Right atrium auricular region (tissue), 2 donors: ENCODE data around the gene BMPR1A. TPM values are rescaled to one million over a fixed set of nuclear protein-coding genes. Genes with fewer than 3 reads are reported as not detected.
"Not testable (repeated sequence)": the region's sequence is repeated elsewhere in the genome, so short reads cannot be mapped to it uniquely, and the experiment has no call there.

ENCODE experiments used
- DNase-seq: peaks from one replicate; pipeline ENCODE4 v3.0.0-alpha.2; 2019; ENCODE audit warnings: low spot score
- H3K27ac ChIP-seq, 2 donors: fragments of 200-600 bp; sonication (generic); 1 replicate in 1 of 2; 2 replicates in 1 of 2; pipeline ENCODE4 v1.5.1; 2016 to 2019
- H3K27me3 ChIP-seq, 2 donors: fragments of 200-600 bp; sonication (generic); one replicate each; pipeline versions ENCODE4 v1.5.1 to v1.6.0; 2017 to 2019
- H3K36me3 ChIP-seq: fragments of 200-600 bp; sonication (generic); one replicate; pipeline ENCODE4 v1.5.1; 2016
- H3K4me1 ChIP-seq, 2 donors: fragments of 200-600 bp; sonication (generic); one replicate each; pipeline versions ENCODE4 v1.5.1 to v1.6.0; 2017 to 2019
- H3K4me3 ChIP-seq, 2 donors: fragments of 200-600 bp; sonication (generic); 1 replicate in 1 of 2; 2 replicates in 1 of 2; pipeline ENCODE4 v1.5.1; 2017 to 2019; ENCODE audit warnings: mild to moderate bottlenecking in 1 of 2, moderate library complexity in 1 of 2
- H3K9me3 ChIP-seq, 2 donors: fragments of 200-600 bp; sonication (generic); one replicate each; pipeline ENCODE4 v1.5.1; 2019
- total RNA-seq, 2 donors: library from RNA; depleted of rRNA; stranded (reverse); fragments of >200 nt; gene quantifications; one replicate each; pipeline ENCODE4 v1.1.0, GENCODE V29; 2016
- TF ChIP-seq, protein P1 (sequence below), 2 donors: fragments of 200-600 bp; sonication (generic); IDR thresholded peaks; one replicate each; pipeline ENCODE4 v1.5.1; 2019; ENCODE audit warnings: antibody characterized with exemption in 2 of 2

The BMPR1A gene
- total RNA-seq, 2 donors from 2014 or later = 28.6 to 41.2 TPM

GRCh38 chr10:86851328-86852207, 95.1 kb downstream of the BMPR1A start:
- Histone ChIP-seq H3K4me3 (no peak overlapping the region), H3K36me3 (no peaks in the 10 kb centered on the region), H3K9me3 (no peaks in the 10 kb centered on the region), H3K27me3 (no peaks in the 10 kb centered on the region), H3K27ac (no peak overlapping the region), H3K4me1 (peaks cover 0 to 5% of the 10 kb centered on the region in 2 donors)
- no peak for DNase-seq
- TF ChIP-seq, protein P1, sequence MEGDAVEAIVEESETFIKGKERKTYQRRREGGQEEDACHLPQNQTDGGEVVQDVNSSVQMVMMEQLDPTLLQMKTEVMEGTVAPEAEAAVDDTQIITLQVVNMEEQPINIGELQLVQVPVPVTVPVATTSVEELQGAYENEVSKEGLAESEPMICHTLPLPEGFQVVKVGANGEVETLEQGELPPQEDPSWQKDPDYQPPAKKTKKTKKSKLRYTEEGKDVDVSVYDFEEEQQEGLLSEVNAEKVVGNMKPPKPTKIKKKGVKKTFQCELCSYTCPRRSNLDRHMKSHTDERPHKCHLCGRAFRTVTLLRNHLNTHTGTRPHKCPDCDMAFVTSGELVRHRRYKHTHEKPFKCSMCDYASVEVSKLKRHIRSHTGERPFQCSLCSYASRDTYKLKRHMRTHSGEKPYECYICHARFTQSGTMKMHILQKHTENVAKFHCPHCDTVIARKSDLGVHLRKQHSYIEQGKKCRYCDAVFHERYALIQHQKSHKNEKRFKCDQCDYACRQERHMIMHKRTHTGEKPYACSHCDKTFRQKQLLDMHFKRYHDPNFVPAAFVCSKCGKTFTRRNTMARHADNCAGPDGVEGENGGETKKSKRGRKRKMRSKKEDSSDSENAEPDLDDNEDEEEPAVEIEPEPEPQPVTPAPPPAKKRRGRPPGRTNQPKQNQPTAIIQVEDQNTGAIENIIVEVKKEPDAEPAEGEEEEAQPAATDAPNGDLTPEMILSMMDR (IDR thresholded peaks at IDR 0.05) = no peak

GRCh38 chr10:86853582-86853981, 97.2 kb downstream of the BMPR1A start:
- not testable (repeated sequence) for H3K27ac ChIP-seq, DNase-seq, H3K27me3 ChIP-seq, H3K4me3 ChIP-seq, H3K36me3 ChIP-seq, H3K9me3 ChIP-seq, H3K4me1 ChIP-seq

GRCh38 chr10:86855513-86855912, 99.1 kb downstream of the BMPR1A start:
- Histone ChIP-seq H3K4me1 (peaks cover 0 to 5% of the 10 kb centered on the region in 2 donors), H3K36me3 (no peaks in the 10 kb centered on the region), H3K4me3 (no peak overlapping the region), H3K27ac (no peak overlapping the region), H3K27me3 (no peaks in the 10 kb centered on the region), H3K9me3 (no peaks in the 10 kb centered on the region)
- DNase-seq = no peak
- TF ChIP-seq, protein P1 (IDR thresholded peaks at IDR 0.05) = no peak

DNA sequence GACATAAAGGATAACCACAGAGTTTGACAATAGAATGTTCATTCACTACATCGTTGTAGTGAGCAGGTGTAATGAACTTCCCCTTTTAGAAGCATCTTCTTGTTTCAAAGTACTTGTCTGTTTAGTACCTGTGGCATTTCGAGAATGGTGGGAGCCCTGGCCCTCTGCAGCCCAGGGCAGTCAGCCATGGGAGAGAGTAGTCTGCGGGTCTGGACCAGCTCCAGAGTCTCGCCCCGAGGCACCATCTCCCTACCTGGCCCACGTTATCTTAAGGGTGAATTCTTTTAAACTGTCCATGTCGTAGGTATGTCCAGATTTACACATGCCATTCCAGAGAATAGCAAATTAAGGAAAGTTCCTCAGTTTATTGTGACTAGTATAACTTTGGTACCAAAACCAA, 99.7 kb downstream of the BMPR1A start:
- TF ChIP-seq, protein P1 (IDR thresholded peaks at IDR 0.05) = no peak
- Histone ChIP-seq H3K4me3 (no peak overlapping the region), H3K27me3 (no peaks in the 10 kb centered on the region), H3K4me1 (peaks cover 0 to 5% of the 10 kb centered on the region in 2 donors), H3K36me3 (no peaks in the 10 kb centered on the region), H3K27ac (no peak overlapping the region), H3K9me3 (no peaks in the 10 kb centered on the region)
- DNase-seq = no peak

- H3K4me1 ChIP-seq = peaks cover 0 to 5% of the 10 kb centered on the region in 2 donors
- no peaks in the 10 kb centered on the region for H3K27me3 ChIP-seq
- H3K4me3 ChIP-seq = no peak overlapping the region
- H3K9me3 ChIP-seq = no peaks in the 10 kb centered on the region
- no peaks in the 10 kb centered on the region for H3K36me3 ChIP-seq
- no peak for DNase-seq
- H3K27ac ChIP-seq = no peak overlapping the region
- TF ChIP-seq, protein P1 (IDR thresholded peaks at IDR 0.05) = no peak
Observed at GRCh38 chr10:86857128-86857721, 100.8 kb downstream of the BMPR1A start.

DNA sequence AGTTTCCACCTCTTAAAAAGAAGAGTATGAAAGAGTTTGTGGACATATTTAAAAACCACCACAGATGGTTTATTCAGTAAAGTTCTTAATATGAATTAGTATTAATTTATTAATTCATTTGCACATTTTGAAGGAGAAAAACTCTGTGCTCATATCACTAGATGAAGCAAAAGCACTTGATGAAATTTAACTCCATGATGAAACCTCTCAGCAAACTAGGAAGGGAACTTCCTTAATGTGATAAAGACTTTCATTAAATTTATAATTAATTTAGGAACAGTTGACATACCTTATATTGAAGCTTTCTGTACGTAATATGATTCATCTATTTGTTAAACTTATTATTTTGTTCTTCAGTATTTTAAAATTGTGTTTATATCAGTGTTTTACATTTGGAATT, 101.6 kb downstream of the BMPR1A start:
- no peak overlapping the region for H3K27ac ChIP-seq
- H3K4me3 ChIP-seq = no peak overlapping the region
- TF ChIP-seq, protein P1 (IDR thresholded peaks at IDR 0.05) = no peak
- no peaks in the 10 kb centered on the region for H3K36me3 ChIP-seq
- DNase-seq = no peak
- no peaks in the 10 kb centered on the region for H3K27me3 ChIP-seq
- peaks cover 0 to 8% of the 10 kb centered on the region in 2 donors for H3K4me1 ChIP-seq
- no peaks in the 10 kb centered on the region for H3K9me3 ChIP-seq
